H1 (cell line): ENCODE measurements around the gene ATP5MC2. TPM values are rescaled to one million over a fixed set of nuclear protein-coding genes. Genes with fewer than 3 reads are reported as not detected.

Source experiments
- SUZ12 ChIP-seq: fragments of 200-600 bp; sonication (generic); IDR thresholded peaks from 2 replicates; pipeline ENCODE4 v1.6.1; 2012; ENCODE audit warnings: mild to moderate bottlenecking, inconsistent platforms, low read length, moderate library complexity, mixed read lengths
- ZNF274 ChIP-seq: IDR thresholded peaks from 2 replicates; pipeline ENCODE4 v1.7.0; 2012; ENCODE audit warnings: low read length, borderline replicate concordance; ENCODE audit errors: extremely low read depth
- polyA plus RNA-seq, 7 experiments: library from polyadenylated mRNA; depleted of rRNA in 3 of 7; stranded (reverse) in 5 of 7; unstranded in 2 of 7; fragments of >200 nt in 5 of 7; fragments of 200-250 nt in 2 of 7; gene quantifications; 1 replicate in 5 of 7; 2 replicates in 1 of 7; 4 replicates in 1 of 7; pipeline versions ENCODE4 v1.2.1 to v1.2.3, GENCODE V29; 2011 to 2013; ENCODE audit warnings: missing spikeins in 2 of 7, mixed read lengths in 2 of 7
- total RNA-seq: library from RNA; stranded (reverse); fragmentation: NEBNext Ultra II Directional; extraction: Animal tissue kit (Norgen Biotek cat#: 25700); gene quantifications from 2 replicates; pipeline ENCODE4 v1.2.1, GENCODE V29; 2021
- TF ChIP-seq, protein P1 (sequence below): IDR thresholded peaks from 2 replicates; pipeline ENCODE4 v1.6.1; 2012; ENCODE audit warnings: inconsistent platforms

ATP5MC2 gene
- total and polyA plus RNA-seq, 2 of the 8 experiments (the other 6 are each of a cell fraction or from before 2014, with no cell fraction given), result 408 to 952 TPM

DNA sequence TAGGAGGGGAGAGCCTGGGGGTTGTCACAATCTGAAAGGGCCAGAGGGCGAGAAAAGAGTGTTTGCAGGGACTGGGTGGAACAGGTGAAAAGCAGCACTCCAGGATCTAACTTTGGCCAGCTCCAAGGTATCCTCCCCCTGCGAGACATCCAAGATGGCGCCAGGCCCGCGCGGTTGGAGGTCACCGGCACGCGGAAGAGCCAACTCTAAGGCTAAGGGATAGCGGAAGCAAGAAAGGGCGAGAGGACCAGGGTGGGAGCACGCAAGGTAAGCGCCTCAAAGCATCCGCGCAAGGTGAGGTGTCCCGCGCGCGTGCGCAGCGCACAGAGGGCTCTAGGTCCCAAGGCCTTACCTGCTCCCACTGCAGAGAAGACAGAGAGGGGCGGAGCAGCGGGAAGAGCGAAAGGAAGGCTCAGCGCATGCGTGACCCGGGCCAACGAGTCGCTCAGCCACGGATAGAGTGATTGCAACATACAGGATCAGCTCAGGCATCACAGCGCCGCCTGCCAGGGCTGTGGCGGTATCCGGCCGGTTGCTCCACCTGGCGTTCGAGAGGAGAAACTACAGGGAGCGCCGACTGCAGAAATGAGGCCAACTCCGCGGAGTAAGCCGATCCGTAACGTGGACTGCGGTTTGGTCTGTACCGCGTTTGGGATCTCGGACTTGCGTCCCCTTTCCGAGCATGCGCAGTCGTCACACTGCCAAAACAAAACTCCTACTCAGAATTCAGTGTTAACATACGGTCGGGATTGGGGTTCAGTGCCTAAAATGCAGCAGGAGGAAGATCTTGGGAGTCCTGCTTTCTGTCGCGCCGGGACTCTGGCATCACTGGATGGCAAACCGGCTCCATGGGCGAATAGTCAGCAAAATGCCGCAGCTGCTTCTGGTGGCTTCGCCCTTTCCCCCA is at the start of gene ATP5MC2 (continued):
- TF ChIP-seq ZNF274 (no peak), SUZ12 (no peak)
- TF ChIP-seq, protein P1, sequence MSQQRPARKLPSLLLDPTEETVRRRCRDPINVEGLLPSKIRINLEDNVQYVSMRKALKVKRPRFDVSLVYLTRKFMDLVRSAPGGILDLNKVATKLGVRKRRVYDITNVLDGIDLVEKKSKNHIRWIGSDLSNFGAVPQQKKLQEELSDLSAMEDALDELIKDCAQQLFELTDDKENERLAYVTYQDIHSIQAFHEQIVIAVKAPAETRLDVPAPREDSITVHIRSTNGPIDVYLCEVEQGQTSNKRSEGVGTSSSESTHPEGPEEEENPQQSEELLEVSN, result peak; percentile 82
